Kidney (tissue), 14 donors: Measurements from ENCODE around the gene ANTXRL. TPM values are rescaled to one million over a fixed set of nuclear protein-coding genes. Genes with fewer than 3 reads are reported as not detected.
A peak's percentile ranks its signal among the peaks of the same experiment; 100 is the strongest.

ENCODE experiments used
- DNase-seq, 5 donors: peaks; one replicate each; pipeline ENCODE4 v3.0.0-alpha.2; 2013 to 2020
- FAIRE-seq: peaks from 2 replicates; lab custom pipeline; 2012; peaks lifted over from hg19 to GRCh38; lab: Jason Lieb, UNC
- H3K27ac ChIP-seq, 2 donors: one replicate each; pipeline ENCODE4 v1.7.0; 2013; ENCODE audit warnings: low read depth in 2 of 2, low read length in 2 of 2, inconsistent platforms in 1 of 2
- H3K27me3 ChIP-seq: one replicate; pipeline ENCODE4 v1.7.1; 2013; ENCODE audit warnings: low read length, inconsistent platforms; ENCODE audit not compliant: control insufficient read depth, insufficient read depth
- H3K36me3 ChIP-seq, 3 donors: one replicate each; pipeline versions ENCODE4 v1.7.0 to v1.7.1; 2013; ENCODE audit warnings: low read length in 3 of 3, control low read depth in 1 of 3, inconsistent platforms in 1 of 3; ENCODE audit not compliant: insufficient read depth in 3 of 3, control insufficient read depth in 2 of 3
- H3K4me1 ChIP-seq, 3 donors: one replicate each; pipeline versions ENCODE4 v1.7.0 to v1.7.1; 2013; ENCODE audit warnings: low read length in 3 of 3, inconsistent platforms in 1 of 3, low read depth in 1 of 3; ENCODE audit not compliant: control insufficient read depth in 2 of 3, insufficient read depth in 2 of 3
- H3K4me3 ChIP-seq, 3 donors: one replicate each; pipeline versions ENCODE4 v1.7.0 to v1.8.1; 2013; ENCODE audit warnings: low read length in 3 of 3, control low read depth in 1 of 3, inconsistent platforms in 1 of 3
- H3K9ac ChIP-seq, 3 donors: one replicate each; pipeline versions ENCODE4 v1.7.0 to v1.7.1; 2013; ENCODE audit warnings: low read length in 3 of 3, control low read depth in 1 of 3, inconsistent platforms in 1 of 3
- H3K9me3 ChIP-seq, 3 donors: one replicate each; pipeline versions ENCODE4 v1.7.0 to v1.7.1; 2013; ENCODE audit warnings: low read length in 3 of 3, control low read depth in 1 of 3, inconsistent platforms in 1 of 3; ENCODE audit not compliant: control insufficient read depth in 2 of 3, insufficient read depth in 1 of 3
- intact Hi-C: fragments of 100-400 bp; cut with DNase I; formaldehyde crosslinking; loops from one replicate; pipeline ENCODE4 v1.11.1; 2022
- polyA plus RNA-seq: library from polyadenylated mRNA; stranded (reverse); fragments of 350-450 nt; fragmentation: Illumina TruSeq; extraction: RNeasy Lipid Tissue Mini Kit (QIAGEN cat#74804); gene quantifications from one replicate; pipeline ENCODE4 v1.2.3, GENCODE V29; 2014; ENCODE audit warnings: low read depth, low replicate concordance; ENCODE audit not compliant: insufficient read depth
- total RNA-seq: library from RNA; stranded (reverse); fragmentation: NEBNext Ultra II Directional; extraction: Animal tissue kit (Norgen Biotek cat#: 25700); gene quantifications from one replicate; pipeline ENCODE4 v1.2.1, GENCODE V29; 2021
- TF ChIP-seq, protein P1 (sequence below): IDR thresholded peaks from 3 replicates; pipeline ENCODE4 v1.5.1; 2012; ENCODE audit warnings: mild to moderate bottlenecking, moderate library complexity, borderline replicate concordance; ENCODE audit not compliant: insufficient read depth; ENCODE audit errors: extremely low read depth
- donor health status: control.
- donor health status: control.
- donor health status: control.
- donor health status: control.
- donor health status: control.
- donor health status: DM: yes; HTN: yes; CAD: no.
- donor health status: Normal renal cell carcinoma (clear cell type).

ANTXRL gene
- total and polyA plus RNA-seq, 2 donors from 2014 or later: 0.16 TPM; not detected in 1

DNA sequence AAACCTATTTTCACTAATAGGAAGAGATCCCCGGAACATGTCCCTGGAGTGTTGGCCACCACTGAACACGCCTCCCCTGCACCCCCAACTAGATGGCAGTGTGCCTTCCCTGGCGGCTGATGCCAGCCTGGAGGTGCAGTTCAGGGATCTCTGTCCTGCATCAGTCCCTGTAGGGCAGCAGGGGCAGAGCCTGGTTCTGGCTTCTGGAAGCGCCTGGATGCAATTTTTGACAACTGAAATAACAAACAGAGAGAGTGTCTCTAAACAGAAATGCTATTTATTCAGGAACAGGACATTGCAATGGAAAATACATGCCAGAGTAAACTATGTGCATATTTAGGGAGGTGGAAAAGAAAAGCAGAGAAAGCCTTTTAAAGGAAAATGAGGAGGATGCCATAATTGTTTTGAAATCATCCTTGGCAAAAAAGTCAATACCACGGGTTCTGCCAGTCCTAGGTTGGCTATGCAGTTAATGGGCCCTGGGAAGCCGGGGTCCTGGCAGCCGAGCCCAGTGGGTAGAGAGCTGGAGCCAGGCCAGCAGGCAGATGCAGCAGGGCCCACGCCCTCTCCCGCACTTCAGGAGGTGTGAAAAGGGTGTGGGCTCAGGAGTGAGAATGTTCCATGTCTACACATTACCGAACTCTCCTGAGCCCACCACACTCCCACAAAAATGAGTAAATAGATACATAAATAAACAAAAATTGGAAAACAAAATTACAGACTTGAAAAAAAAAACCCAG lies 18.5 kb downstream of the ANTXRL start:
- Histone ChIP-seq H3K4me1 (no peaks in the 10 kb centered on the region), H3K9ac (no peak overlapping the region), H3K27me3 (no peaks in the 10 kb centered on the region), H3K4me3 (no peak overlapping the region), H3K27ac (no peak overlapping the region), H3K36me3 (no peaks in the 10 kb centered on the region), H3K9me3 (no peaks in the 10 kb centered on the region)
- DNase-seq: peak in 2 of 5 donors; percentile 26 to 51
- intact Hi-C loops: no loop called here
- FAIRE-seq: no peak
- TF ChIP-seq, protein P1, sequence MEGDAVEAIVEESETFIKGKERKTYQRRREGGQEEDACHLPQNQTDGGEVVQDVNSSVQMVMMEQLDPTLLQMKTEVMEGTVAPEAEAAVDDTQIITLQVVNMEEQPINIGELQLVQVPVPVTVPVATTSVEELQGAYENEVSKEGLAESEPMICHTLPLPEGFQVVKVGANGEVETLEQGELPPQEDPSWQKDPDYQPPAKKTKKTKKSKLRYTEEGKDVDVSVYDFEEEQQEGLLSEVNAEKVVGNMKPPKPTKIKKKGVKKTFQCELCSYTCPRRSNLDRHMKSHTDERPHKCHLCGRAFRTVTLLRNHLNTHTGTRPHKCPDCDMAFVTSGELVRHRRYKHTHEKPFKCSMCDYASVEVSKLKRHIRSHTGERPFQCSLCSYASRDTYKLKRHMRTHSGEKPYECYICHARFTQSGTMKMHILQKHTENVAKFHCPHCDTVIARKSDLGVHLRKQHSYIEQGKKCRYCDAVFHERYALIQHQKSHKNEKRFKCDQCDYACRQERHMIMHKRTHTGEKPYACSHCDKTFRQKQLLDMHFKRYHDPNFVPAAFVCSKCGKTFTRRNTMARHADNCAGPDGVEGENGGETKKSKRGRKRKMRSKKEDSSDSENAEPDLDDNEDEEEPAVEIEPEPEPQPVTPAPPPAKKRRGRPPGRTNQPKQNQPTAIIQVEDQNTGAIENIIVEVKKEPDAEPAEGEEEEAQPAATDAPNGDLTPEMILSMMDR: no peak

- intact Hi-C loops: no loop called here
- Histone ChIP-seq H3K27me3 (no peaks in the 10 kb centered on the region), H3K27ac (no peak overlapping the region), H3K9ac (no peak overlapping the region), H3K4me3 (no peak overlapping the region), H3K4me1 (no peaks in the 10 kb centered on the region), H3K36me3 (no peaks in the 10 kb centered on the region), H3K9me3 (no peaks in the 10 kb centered on the region)
- DNase-seq (no peak), FAIRE-seq (no peak)
- TF ChIP-seq, protein P1: no peak
These were observed 19.2 kb downstream of the ANTXRL start for GRCh38 chr10:46305986-46306385.

GRCh38 chr10:46306516-46307184 lies 19.9 kb downstream of the ANTXRL start:
- Histone ChIP-seq H3K4me3 (no peak overlapping the region), H3K27ac (no peak overlapping the region), H3K36me3 (no peaks in the 10 kb centered on the region), H3K9me3 (no peaks in the 10 kb centered on the region), H3K4me1 (no peaks in the 10 kb centered on the region), H3K9ac (no peak overlapping the region), H3K27me3 (no peaks in the 10 kb centered on the region)
- TF ChIP-seq, protein P1: no peak
- DNase-seq: peak in 1 of 5 donors; percentile 23
- FAIRE-seq: no peak
- intact Hi-C loops: no loop called here
